ENCODE results near the gene RSPH1.
A peak's percentile ranks its signal among the peaks of the same experiment; 100 is the strongest.

RSPH1 gene

GRCh38 chr21:42496120-42496838 is at the start of gene RSPH1:
TSS of gene RSPH1 (minus strand) at chr21:42496224. CDS start at chr21:42496186, 38 bp downstream.
- H3K27ac ChIP-seq, result peak within 1 kb of the TSS; percentile 96
- TF ChIP-seq CTCF (conservative IDR thresholded peaks at IDR 0.05), result peak; percentile 43

DNA sequence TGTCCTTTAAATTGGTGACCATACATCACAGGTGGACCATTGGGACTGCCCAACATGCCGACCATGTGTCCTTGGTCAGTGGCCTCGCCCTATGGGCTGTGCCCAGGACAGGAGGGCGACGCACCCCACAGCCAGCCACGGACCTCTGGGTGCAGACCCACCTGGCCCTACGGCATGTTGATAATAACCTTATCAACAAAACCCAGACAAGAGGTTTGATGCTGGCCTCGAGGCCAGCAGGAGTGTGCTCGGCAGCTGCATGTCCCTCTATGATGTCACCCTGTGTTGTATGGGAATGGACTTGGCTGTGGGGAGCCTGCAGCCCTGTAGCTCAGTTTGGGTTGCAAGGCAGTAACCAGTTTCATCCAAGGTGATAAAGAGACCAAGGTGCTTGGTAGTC is 49.7 kb upstream of the RSPH1 start:
- H3K27ac ChIP-seq, result peak overlapping the region; percentile 83
- no peak for TF ChIP-seq CTCF (conservative IDR thresholded peaks at IDR 0.05)

DNA sequence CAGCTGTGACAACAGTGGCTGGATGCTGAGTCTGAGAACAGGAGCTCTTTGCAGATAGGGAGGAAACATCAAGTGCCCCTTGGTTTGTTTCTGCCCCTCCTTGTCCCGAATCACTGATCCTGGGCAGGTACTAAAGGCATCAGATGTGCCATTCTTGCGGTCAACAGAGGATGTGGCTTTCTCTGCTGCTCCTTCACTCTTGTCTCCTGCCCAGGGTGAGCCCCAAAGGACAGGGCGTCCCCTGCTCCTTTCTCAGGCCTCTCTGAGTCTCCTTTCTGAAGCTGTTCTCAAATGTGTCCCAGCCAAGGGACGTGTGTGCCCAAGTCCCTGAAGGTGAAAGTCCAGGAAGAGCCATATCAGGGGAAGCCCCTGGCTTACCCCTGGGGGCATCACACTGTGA is 49.3 kb upstream of the RSPH1 start:
- TF ChIP-seq CTCF (conservative IDR thresholded peaks at IDR 0.05), result no peak
- H3K27ac ChIP-seq, result peak overlapping the region; percentile 83

GRCh38 chr21:42544544-42544943 is 48.5 kb upstream of the RSPH1 start:
- TF ChIP-seq CTCF (conservative IDR thresholded peaks at IDR 0.05), result no peak
- H3K27ac ChIP-seq, result peak overlapping the region; percentile 83

GRCh38 chr21:42543106-42543847 is 47.3 kb upstream of the RSPH1 start:
- TF ChIP-seq CTCF (conservative IDR thresholded peaks at IDR 0.05), result no peak
- H3K27ac ChIP-seq, result no peak overlapping the region

GRCh38 chr21:42542596-42542995 is 46.6 kb upstream of the RSPH1 start:
- 0 out of 2 replicates have a peak overlapping the region, but pooled peaks have one; percentile 97 for H3K27ac ChIP-seq
- TF ChIP-seq CTCF (conservative IDR thresholded peaks at IDR 0.05), result no peak

DNA sequence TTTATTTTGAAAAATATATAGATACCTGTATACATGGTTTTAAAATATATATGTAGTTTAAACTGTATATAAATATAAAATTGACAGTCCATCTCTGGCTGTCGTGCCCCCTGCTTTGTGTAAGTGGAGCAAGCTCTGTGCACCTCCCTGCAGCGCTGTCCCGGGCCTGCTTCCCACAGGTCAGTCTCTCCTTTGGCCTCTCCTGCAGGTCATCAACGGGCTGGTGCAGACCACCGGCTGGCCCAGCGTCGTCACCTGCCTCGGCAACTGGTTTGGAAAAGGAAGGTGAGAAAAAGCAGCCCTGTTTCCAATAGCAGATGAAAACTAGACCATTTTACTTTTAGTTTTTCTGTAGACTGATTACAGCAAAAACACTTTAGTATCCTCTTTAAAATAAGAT is 46.2 kb upstream of the RSPH1 start:
- no peak for TF ChIP-seq CTCF (conservative IDR thresholded peaks at IDR 0.05)
- H3K27ac ChIP-seq, result 0 out of 2 replicates have a peak overlapping the region, but pooled peaks have one; percentile 97
